B cell (primary cell): ENCODE results near the gene LILRB3.
A peak's percentile ranks its signal among the peaks of the same experiment; 100 is the strongest.

Experiments
- CTCF ChIP-seq: fragments of 200-600 bp; IDR thresholded peaks from one replicate; pipeline ENCODE4 v1.8.0; 2022; ENCODE audit warnings: antibody characterized with exemption, mild to moderate bottlenecking
- EZH2 ChIP-seq: IDR thresholded peaks from 2 replicates; pipeline ENCODE4 v1.6.1; 2012; ENCODE audit warnings: borderline replicate concordance, low read depth, mild to moderate bottlenecking, moderate library complexity, low read length; ENCODE audit not compliant: insufficient read depth, poor library complexity, severe bottlenecking

- peak; percentile 89 for TF ChIP-seq CTCF
- TF ChIP-seq EZH2: no peak
These were observed 54.5 kb downstream of the LILRB3 start for GRCh38 chr19:54168174-54168917.
